Naive thymus-derived CD8-positive, alpha-beta T cell (primary cell): ENCODE results near the gene GRN. TPM values are rescaled to one million over a fixed set of nuclear protein-coding genes. Genes with fewer than 3 reads are reported as not detected.
A peak's percentile ranks its signal among the peaks of the same experiment; 100 is the strongest.
"Not testable (repeated sequence)": the region's sequence is repeated elsewhere in the genome, so short reads cannot be mapped to it uniquely, and the experiment has no call there.

ENCODE experiments used
- ATAC-seq, 2 donors: fragments of 150-1000 bp; cut with Tn5 transposase in 1 of 2; sonication (Bioruptor Pico), chemical (Tn5 transposase) in 1 of 2; 1 replicate in 1 of 2; 2 replicates in 1 of 2; pipeline ENCODE4 v1.10.0; 2021; ENCODE audit warnings: mild to moderate bottlenecking in 2 of 2, moderate library complexity in 2 of 2
- POLR2A ChIA-PET: fragments of 350-600 bp; sonication (Branson Sonifier 250); formaldehyde crosslinking; loops from one replicate; lab custom pipeline; 2021; ENCODE audit warnings: antibody characterized with exemption; lab: Charles Lee
- DNase-seq, 10 donors: peaks; one replicate each; pipeline versions ENCODE4 v3.0.0 to v3.0.0-alpha.2; 2020 to 2022
- H3K27ac Mint-ChIP-seq, 10 donors: one replicate each; pipeline ENCODE4 v1.8.0; 2020 to 2022; ENCODE audit warnings: mild to moderate bottlenecking in 10 of 10, mixed read lengths in 10 of 10, moderate library complexity in 4 of 10, inconsistent platforms in 1 of 10
- H3K27me3 Mint-ChIP-seq, 5 donors: one replicate each; pipeline ENCODE4 v1.8.0; 2021 to 2022; ENCODE audit warnings: mixed read lengths in 5 of 5
- H3K36me3 Mint-ChIP-seq, 3 donors: one replicate each; pipeline ENCODE4 v1.8.0; 2020 to 2022; ENCODE audit warnings: mixed read lengths in 3 of 3, mild to moderate bottlenecking in 2 of 3, inconsistent platforms in 1 of 3
- H3K4me1 Mint-ChIP-seq, 4 donors: one replicate each; pipeline ENCODE4 v1.8.0; 2021 to 2022; ENCODE audit warnings: mixed read lengths in 4 of 4
- H3K4me3 Mint-ChIP-seq, 10 donors: one replicate each; pipeline ENCODE4 v1.8.0; 2020 to 2022; ENCODE audit warnings: mild to moderate bottlenecking in 10 of 10, mixed read lengths in 10 of 10, moderate library complexity in 6 of 10, inconsistent platforms in 1 of 10
- H3K9me3 Mint-ChIP-seq, 9 donors: one replicate each; pipeline ENCODE4 v1.8.0; 2020 to 2022; ENCODE audit warnings: mixed read lengths in 9 of 9, mild to moderate bottlenecking in 3 of 9, inconsistent platforms in 1 of 9, moderate library complexity in 1 of 9
- polyA plus RNA-seq, 3 donors: library from polyadenylated mRNA; unstranded; fragments of 300-500 nt; fragmentation: Illumina TruSeq; gene quantifications; one replicate each; pipeline ENCODE4 v1.2.3, GENCODE V29; 2021
- total RNA-seq, 8 experiments: library from RNA in 2 of 8; stranded (reverse) in 2 of 8; gene quantifications; one replicate each; pipeline ENCODE4 v1.2.3 and lab custom pipeline; 2021 to 2026

The GRN gene
- total and polyA plus RNA-seq, 5 experiments from 2014 or later = 24.8 to 43.7 (median 33.5) TPM

DNA sequence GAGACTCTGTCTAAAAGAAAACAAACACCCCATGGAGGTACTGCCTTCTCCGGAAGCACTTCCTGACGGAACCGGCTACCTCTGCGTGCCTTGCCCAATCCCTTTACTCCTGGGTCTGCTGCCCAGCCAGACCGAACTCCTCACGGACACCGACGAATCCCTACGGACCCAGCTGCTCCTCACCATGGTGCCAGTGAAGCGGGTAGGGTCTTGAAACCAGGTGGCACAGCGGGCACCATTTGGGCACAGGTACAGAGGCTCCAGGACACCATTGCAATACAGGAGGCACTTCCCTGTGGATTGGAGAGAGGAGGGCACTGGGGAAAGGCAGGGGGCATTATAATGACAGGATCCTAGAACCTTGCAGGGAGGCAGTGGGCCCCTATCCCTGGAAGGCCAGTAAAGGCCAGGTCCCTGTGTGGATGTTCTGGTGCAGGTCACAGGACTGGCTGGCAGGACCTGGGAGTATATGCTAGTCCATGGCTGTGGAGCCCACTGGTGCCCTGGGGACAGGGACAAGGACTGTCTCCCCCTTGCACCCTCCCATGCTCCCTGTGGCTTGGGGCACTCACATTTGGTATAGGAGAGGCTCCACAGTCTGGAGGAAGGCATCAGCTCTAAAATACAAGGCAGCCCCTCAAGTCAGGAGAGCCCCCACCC, 22.7 kb upstream of the GRN start:
- Mint-ChIP-seq H3K27me3 (peaks cover 2 to 6% (median 4%) of the 10 kb centered on the region in 5 donors), H3K36me3 (peaks cover 0 to 24% (median 2%) of the 10 kb centered on the region in 3 donors), H3K27ac (peak overlapping the region in 5 of 10 donors; percentile 9 to 85 (median 69)), H3K9me3 (no peaks in the 10 kb centered on the region), H3K4me3 (peak overlapping the region in 9 of 10 donors; percentile 7 to 80 (median 50)), H3K4me1 (peaks cover 8 to 38% (median 17%) of the 10 kb centered on the region in 4 donors)
- DNase-seq (peak in 1 of 10 donors; percentile 50), ATAC-seq (no peak)
- POLR2A ChIA-PET = interaction anchor here (0.5 to 14.5 kb wide), 4 partner anchors 14 to 107 kb away, joined by 3 to 445 read pairs (median 6); partner anchors contain the start of genes RUNDC3A and UBTF

DNA sequence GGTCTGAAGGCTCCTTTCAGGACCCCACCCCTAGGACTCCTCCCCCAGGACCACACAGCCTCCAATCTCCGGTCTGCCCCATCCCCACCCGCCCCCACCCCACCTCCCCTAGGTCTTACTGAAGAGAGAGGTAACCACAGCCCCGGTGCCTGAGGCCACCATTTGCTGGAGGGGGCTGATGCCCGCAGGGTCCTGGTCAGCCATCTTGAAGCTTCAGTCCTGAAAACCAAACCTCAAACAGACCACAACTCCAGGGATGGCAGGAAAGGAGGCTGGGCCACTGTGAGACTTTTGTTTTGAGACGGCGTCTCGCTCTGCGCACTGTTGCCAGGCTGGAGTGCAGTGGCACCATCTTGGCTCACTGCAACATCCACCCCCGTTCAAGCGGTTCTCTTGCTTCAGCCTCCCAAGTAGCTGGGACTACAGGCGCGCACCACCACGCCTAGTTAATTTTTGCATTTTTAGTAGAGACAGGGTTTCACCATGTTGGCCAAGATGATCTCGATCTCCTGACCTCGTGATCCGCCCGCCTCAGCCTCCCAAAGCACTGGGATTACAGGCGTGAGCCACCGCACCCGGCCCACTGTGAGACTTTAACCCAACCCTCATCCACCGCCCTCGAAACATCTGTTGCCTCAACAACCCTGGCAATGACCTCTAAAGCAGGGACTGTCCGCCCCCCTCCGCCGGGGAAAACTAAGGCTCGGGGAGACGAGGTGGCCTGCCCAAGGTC, 21.6 kb upstream of the GRN start:
- Mint-ChIP-seq H3K36me3 (peaks cover 0 to 24% (median 2%) of the 10 kb centered on the region in 3 donors), H3K4me3 (peak overlapping the region; percentile 72 to 90 (median 82)), H3K27me3 (no peaks in the 10 kb centered on the region), H3K27ac (peak overlapping the region in 8 of 10 donors; percentile 14 to 89 (median 54)), H3K4me1 (peaks cover 8 to 42% (median 16%) of the 10 kb centered on the region in 4 donors), H3K9me3 (no peaks in the 10 kb centered on the region)
- POLR2A ChIA-PET = interaction anchor here (1.9 to 14.5 kb wide), 2 partner anchors 108 to 200 kb away, joined by 6 to 445 read pairs; partner anchors contain the start of genes HDAC5 and UBTF
- DNase-seq = peak in 1 of 10 donors; percentile 14
- ATAC-seq = no peak

DNA sequence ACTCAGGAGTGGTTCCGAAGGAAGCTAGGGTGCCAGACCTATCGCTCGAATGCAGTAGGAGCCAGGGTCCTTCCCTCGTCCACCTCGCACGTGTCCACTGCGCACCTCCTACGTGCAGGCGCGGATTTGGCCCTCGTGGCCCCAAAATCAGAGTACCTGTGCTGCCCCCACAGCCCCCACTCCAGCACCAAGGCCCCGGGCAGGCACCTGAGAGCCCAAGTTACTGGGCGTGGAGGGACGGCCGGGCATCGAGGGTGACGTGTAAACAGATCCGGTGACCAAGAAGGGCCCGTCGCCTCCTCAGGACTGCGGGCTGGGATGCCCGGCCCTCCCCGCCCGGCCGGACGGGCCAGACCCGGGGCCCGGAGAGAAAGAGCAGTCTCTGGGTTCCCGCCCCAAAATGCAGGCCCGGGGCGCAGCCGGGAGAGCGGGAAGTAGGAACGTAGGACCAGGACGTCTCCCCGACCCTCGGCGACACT, 21.0 kb upstream of the GRN start:
- POLR2A ChIA-PET = interaction anchor here (1.0 to 14.5 kb wide), 6 partner anchors 14 to 201 kb away, joined by 3 to 445 read pairs (median 4); partner anchors contain the start of genes ATXN7L3, HDAC5 and UBTF
- no peak for ATAC-seq
- H3K4me1 Mint-ChIP-seq = peaks cover 8 to 42% (median 16%) of the 10 kb centered on the region in 4 donors
- H3K27me3 Mint-ChIP-seq = no peaks in the 10 kb centered on the region
- H3K36me3 Mint-ChIP-seq = peaks cover 0 to 23% (median 2%) of the 10 kb centered on the region in 3 donors
- H3K9me3 Mint-ChIP-seq = no peaks in the 10 kb centered on the region
- peak overlapping the region; percentile 72 to 90 (median 82) for H3K4me3 Mint-ChIP-seq
- DNase-seq = peak in 1 of 10 donors; percentile 45
- peak overlapping the region in 9 of 10 donors; percentile 15 to 89 (median 63) for H3K27ac Mint-ChIP-seq

DNA sequence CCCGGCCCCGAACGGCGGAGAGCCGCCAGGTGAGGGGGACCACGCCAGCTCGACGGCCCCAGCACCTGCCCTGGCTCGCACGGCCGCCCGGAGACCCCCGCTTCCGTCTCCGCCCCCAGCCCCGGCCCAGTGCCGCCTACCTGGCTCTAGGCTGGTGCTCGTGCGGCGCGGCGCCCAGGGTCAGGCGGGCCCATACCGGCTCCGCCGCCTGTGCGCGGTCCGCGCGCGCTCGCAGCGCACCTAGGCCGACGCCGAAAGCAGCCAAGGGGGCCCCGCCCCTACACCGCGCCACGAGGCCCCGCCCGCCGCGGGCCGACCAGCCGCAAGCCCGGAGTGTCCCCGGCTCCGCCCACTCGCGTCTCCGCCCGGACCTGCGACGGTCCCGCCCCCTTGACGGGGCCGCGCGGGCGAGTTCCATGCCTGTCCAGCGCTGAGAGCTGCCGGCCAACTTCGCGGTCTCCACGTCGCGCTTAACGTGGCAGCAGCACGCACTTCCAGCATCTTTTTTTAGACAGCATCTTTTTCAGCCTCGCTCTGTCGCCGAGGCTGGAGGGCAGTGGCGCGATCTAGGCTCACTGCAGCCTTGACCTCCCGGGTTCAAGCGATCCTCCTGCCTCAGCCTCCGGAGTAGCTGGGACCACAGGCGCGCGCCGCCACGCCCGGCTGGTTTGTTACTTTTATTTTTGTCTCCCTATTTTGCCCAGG, 20.4 kb upstream of the GRN start, which contains the start of gene SLC25A39:
TSS of gene SLC25A39 (minus strand) at position 253 of the 705 bp plus-strand sequence. CDS start 1,261 bp downstream, outside the sequence.
- Mint-ChIP-seq H3K36me3 (peaks cover 0 to 18% (median 2%) of the 10 kb centered on the region in 3 donors), H3K27ac (peak within 1 kb of the TSS; percentile 90 to 98 (median 96)), H3K4me3 (peak within 1 kb of the TSS; percentile 88 to 95 (median 92)), H3K27me3 (no peaks in the 10 kb centered on the region), H3K4me1 (peaks cover 6 to 42% (median 16%) of the 10 kb centered on the region in 4 donors), H3K9me3 (no peaks in the 10 kb centered on the region)
- peak; percentile 70 to 75 for ATAC-seq
- peak; percentile 88 to 98 (median 95) for DNase-seq
- POLR2A ChIA-PET = interaction anchor here (1.0 to 14.5 kb wide), 8 partner anchors 14 to 202 kb away, joined by 3 to 445 read pairs (median 4); partner anchors contain the start of genes ATXN7L3, HDAC5, TMUB2 and UBTF

DNA sequence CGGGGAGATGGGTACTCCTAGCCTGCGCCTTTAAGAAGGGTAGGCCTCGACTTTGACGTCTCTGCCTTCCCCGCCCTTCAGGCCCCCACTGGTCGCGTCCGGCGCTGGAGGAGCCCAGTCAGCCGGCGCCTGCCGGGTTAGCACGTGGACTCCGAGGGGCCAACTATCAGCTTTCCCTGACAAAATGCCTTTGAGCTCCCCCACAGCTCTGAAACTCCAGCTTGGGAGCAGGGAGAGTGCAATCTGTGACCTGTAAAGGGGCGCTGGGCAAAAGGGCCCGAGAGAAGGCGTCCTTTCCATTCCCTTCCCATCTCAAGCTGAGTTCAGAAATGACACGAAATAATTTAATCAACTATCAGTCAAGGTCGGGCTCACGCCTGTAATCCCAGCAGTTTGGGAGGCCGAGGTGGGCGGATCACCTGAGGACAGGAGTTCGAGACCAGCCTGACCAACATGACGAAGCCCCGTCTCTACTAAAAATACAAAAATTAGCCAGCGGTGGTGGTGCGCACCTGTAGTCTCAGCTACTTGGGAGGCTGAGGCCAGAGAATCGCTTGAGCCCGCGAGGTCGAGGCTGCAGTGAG, 18.1 kb upstream of the GRN start:
- Mint-ChIP-seq H3K27me3 (no peaks in the 10 kb centered on the region), H3K4me1 (peaks cover 8 to 45% (median 23%) of the 10 kb centered on the region in 4 donors), H3K27ac (peak overlapping the region; percentile 74 to 96 (median 90)), H3K9me3 (no peaks in the 10 kb centered on the region), H3K4me3 (peak overlapping the region; percentile 66 to 88 (median 74)), H3K36me3 (peaks cover 0 to 4% (median 2%) of the 10 kb centered on the region in 3 donors)
- POLR2A ChIA-PET = interaction anchor here (0.6 to 14.5 kb wide), 18 partner anchors 9 to 204 kb away, joined by 3 to 445 read pairs (median 6); partner anchors contain the start of genes GRN, HDAC5, RUNDC3A and TMUB2
- ATAC-seq (peak; percentile 70 to 81), DNase-seq (peak; percentile 86 to 97 (median 92))

DNA sequence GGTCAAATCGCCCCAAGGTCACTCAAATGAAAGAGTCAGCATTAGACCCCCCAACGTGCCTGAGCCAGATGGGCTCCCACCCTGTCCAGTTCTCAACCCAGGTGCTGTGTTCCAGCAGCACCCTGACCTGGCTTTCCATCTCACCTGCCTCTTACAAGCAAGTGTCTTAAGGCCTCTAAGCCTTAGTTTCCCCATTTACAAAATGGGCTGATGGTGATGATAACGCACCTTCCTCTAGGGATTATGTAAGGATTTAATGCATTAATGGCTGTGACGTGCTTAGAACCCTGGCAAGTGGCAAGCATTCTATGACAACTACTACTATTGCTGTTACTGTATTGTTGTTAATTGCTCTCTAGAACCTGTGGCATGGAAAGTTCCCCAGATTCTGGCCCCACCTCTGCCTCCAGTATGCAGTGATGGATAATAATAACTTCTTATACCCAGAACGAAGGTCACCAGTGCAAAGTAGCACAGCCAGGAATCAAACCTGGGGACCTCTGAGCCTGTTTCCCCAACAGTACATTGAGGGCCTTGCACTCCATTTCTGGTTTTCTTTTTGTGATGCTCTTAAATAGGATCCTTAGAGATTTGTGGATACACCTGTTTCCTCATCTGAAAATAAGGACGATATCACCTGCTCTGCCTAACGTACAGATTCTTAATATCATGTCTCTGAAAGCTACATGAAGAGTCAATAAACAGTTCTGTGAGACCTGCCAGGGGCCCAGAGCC, 17.2 kb upstream of the GRN start:
- H3K27ac Mint-ChIP-seq = peak overlapping the region in 9 of 10 donors; percentile 20 to 69 (median 49)
- peak in 1 of 10 donors; percentile 28 for DNase-seq
- H3K9me3 Mint-ChIP-seq = no peaks in the 10 kb centered on the region
- POLR2A ChIA-PET = interaction anchor here (0.5 to 14.5 kb wide), 12 partner anchors 10 to 1150 kb away, joined by 3 to 445 read pairs (median 4); partner anchors contain the start of genes RUNDC3A and UBTF
- peak overlapping the region in 7 of 10 donors; percentile 9 to 75 (median 55) for H3K4me3 Mint-ChIP-seq
- no peak for ATAC-seq
- no peaks in the 10 kb centered on the region for H3K36me3 Mint-ChIP-seq
- H3K4me1 Mint-ChIP-seq = peaks cover 7 to 36% (median 21%) of the 10 kb centered on the region in 4 donors
- H3K27me3 Mint-ChIP-seq = no peaks in the 10 kb centered on the region

DNA sequence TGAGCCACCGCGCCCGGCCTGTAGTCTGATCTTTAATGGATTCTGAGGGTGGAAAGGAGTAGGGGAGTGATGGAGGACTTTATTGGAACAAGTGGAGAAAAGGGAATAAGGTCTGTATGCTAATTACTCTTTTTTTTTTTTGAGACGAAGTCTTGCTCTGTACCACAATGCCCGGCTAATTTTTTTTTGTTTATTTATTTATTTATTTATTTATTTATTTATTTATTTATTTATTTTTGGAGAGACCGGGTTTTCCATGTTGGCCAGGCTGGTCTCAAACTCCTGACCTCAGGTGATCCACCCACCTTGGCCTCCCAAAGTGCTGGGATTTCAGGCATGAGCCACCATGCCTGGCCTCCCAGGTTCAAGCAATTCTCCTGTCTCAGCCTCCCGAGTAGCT, 15.6 kb upstream of the GRN start:
- H3K27ac Mint-ChIP-seq, H3K4me3 Mint-ChIP-seq, H3K36me3 Mint-ChIP-seq, ATAC-seq, H3K27me3 Mint-ChIP-seq, H3K9me3 Mint-ChIP-seq: not testable (repeated sequence)
- POLR2A ChIA-PET = interaction anchor here (0.7 to 4.1 kb wide), 7 partner anchors 11 to 146 kb away, joined by 3 to 34 read pairs (median 5); partner anchors contain the start of gene UBTF
- peaks cover 7 to 25% (median 14%) of the 10 kb centered on the region in 4 donors for H3K4me1 Mint-ChIP-seq
- DNase-seq = peak in 1 of 10 donors; percentile 26

DNA sequence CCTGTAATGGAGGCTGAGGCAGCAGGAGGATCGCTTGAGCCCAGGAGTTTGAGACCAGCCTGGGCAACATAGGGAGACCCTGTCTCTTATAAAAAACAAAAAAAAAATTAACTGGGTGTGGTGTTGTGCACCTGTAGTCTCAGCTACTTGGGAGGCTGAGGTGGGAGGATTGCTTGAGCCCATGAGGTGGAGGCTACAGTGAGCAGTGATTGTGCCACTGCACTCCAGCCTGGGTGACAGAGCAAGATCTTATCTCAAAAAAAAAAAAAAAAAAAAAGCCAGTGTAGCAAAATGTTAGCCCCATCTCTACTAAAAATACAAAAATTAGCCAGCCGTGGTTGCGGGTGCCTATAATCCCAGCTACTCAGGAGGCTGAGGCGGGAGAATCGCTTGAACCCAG, 14.8 kb upstream of the GRN start:
- not testable (repeated sequence) for ATAC-seq, H3K4me3 Mint-ChIP-seq, DNase-seq, H3K36me3 Mint-ChIP-seq, H3K9me3 Mint-ChIP-seq, H3K27ac Mint-ChIP-seq, H3K27me3 Mint-ChIP-seq
- peaks cover 7 to 24% (median 15%) of the 10 kb centered on the region in 4 donors for H3K4me1 Mint-ChIP-seq
- POLR2A ChIA-PET = interaction anchor here (0.7 to 4.1 kb wide), 13 partner anchors 12 to 147 kb away, joined by 3 to 34 read pairs (median 5); partner anchors contain the start of genes TMUB2 and UBTF

DNA sequence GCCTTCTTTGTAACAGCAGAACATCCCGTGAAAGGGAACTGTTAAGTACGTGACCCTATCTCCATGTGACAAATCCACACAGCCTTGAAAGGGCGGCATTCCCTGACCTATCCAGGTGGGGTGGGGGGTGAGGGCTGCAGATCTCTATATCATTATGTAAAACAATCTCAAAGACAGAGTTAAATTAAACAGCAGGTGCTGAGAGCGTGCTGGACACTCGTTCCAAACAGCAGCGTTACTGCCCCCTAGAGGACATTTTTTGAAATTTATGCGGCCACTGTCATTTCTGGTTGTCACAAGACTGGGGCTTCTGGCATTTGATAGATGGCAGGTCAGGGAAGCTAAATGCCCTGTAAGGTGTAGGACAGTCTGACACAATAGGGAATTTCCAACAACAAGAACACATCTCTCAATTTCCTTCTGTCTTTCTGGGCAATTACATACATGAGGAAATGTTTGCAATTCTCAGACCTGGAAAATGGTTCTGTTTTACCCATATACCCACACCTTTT, 13.8 kb upstream of the GRN start:
- Mint-ChIP-seq H3K27me3 (no peaks in the 10 kb centered on the region), H3K9me3 (no peaks in the 10 kb centered on the region), H3K36me3 (no peaks in the 10 kb centered on the region), H3K27ac (peak overlapping the region in 4 of 10 donors; percentile 29 to 69 (median 42)), H3K4me1 (peaks cover 7 to 17% (median 12%) of the 10 kb centered on the region in 4 donors), H3K4me3 (no peak overlapping the region)
- DNase-seq (peak in 9 of 10 donors; percentile 56 to 86 (median 74)), ATAC-seq (peak; percentile 27 to 46)
- POLR2A ChIA-PET = interaction anchor here (0.6 to 4.1 kb wide), 11 partner anchors 24 to 240 kb away, joined by 3 to 34 read pairs (median 5); partner anchors contain the start of genes TMUB2 and UBTF

DNA sequence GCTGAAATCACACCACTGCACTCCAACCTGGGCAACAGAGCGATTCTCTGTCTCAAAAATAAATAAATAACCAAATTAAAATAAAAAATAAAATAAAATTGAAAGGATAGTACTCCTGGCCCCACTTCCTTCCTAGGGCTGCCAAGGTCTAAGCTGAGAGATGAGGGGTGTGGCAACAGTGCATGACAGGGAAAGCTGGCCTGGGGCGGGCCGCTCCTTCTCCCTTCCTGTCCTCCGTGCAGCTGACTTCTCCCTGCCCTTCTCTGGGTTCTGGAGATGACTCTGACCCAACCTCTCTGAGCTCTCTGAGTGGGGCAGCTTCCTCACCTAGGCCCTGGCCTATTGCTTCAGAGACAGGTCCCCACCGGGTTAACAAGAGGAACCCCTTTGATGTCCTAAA, 11.7 kb upstream of the GRN start:
- Mint-ChIP-seq H3K9me3 (no peaks in the 10 kb centered on the region), H3K4me1 (peaks cover 5 to 13% (median 8%) of the 10 kb centered on the region in 4 donors), H3K27me3 (peaks cover 0 to 3% (median 0%) of the 10 kb centered on the region in 5 donors), H3K36me3 (no peaks in the 10 kb centered on the region), H3K4me3 (no peak overlapping the region), H3K27ac (no peak overlapping the region)
- DNase-seq = peak in 1 of 10 donors; percentile 16
- POLR2A ChIA-PET = interaction anchor here (1.1 to 4.1 kb wide), 2 partner anchors 113 to 122 kb away, joined by 3 to 34 read pairs; no protein-coding TSS in a partner anchor
- no peak for ATAC-seq
